Measurements from ENCODE around the gene TRIM2.

The TRIM2 gene

GRCh38 chr4:153252122-153252521 is 47.9 kb downstream of the TRIM2 start:
- H3K27ac ChIP-seq: peak overlapping the region; percentile 15; the same call in 1 of the 2 replicates
- no peak for TF ChIP-seq CTCF (conservative IDR thresholded peaks at IDR 0.05)

GRCh38 chr4:153255233-153255632 is 51.0 kb downstream of the TRIM2 start:
- no peak for TF ChIP-seq CTCF (conservative IDR thresholded peaks at IDR 0.05)
- H3K27ac ChIP-seq: no peak overlapping the region

- H3K27ac ChIP-seq: no peak overlapping the region
- no peak for TF ChIP-seq CTCF (conservative IDR thresholded peaks at IDR 0.05)
These were observed 52.9 kb downstream of the TRIM2 start for GRCh38 chr4:153257151-153257620.

- H3K27ac ChIP-seq: no peak overlapping the region
- TF ChIP-seq CTCF (conservative IDR thresholded peaks at IDR 0.05): no peak
These were observed 53.7 kb downstream of the TRIM2 start for GRCh38 chr4:153257991-153258390.

- no peak for TF ChIP-seq CTCF (conservative IDR thresholded peaks at IDR 0.05)
- H3K27ac ChIP-seq: no peak overlapping the region
These were observed 54.5 kb downstream of the TRIM2 start for GRCh38 chr4:153258750-153259149.

- no peak overlapping the region for H3K27ac ChIP-seq
These were observed 55.4 kb downstream of the TRIM2 start for GRCh38 chr4:153259661-153260060.

GRCh38 chr4:153260132-153260531 is 55.9 kb downstream of the TRIM2 start:
- H3K27ac ChIP-seq: no peak overlapping the region

More at GRCh38 chr4:153259661-153260060, 55.4 kb downstream of the TRIM2 start:
- TF ChIP-seq CTCF (conservative IDR thresholded peaks at IDR 0.05): no peak

More at GRCh38 chr4:153260132-153260531, 55.9 kb downstream of the TRIM2 start:
- TF ChIP-seq CTCF (conservative IDR thresholded peaks at IDR 0.05): no peak
